Tongue (tissue), 2 donors: ENCODE results near the gene PRRX2. TPM values are rescaled to one million over a fixed set of nuclear protein-coding genes. Genes with fewer than 3 reads are reported as not detected.

Source experiments
- DNase-seq: peaks from one replicate; pipeline ENCODE4 v3.0.0-alpha.2; 2015
- total RNA-seq: library from RNA; depleted of rRNA; stranded (reverse); fragments of >200 nt; gene quantifications from one replicate; pipeline ENCODE4 v1.2.3, GENCODE V29; 2014

The PRRX2 gene
- total RNA-seq, 1 donor from 2014 or later = 6.9 TPM

DNA sequence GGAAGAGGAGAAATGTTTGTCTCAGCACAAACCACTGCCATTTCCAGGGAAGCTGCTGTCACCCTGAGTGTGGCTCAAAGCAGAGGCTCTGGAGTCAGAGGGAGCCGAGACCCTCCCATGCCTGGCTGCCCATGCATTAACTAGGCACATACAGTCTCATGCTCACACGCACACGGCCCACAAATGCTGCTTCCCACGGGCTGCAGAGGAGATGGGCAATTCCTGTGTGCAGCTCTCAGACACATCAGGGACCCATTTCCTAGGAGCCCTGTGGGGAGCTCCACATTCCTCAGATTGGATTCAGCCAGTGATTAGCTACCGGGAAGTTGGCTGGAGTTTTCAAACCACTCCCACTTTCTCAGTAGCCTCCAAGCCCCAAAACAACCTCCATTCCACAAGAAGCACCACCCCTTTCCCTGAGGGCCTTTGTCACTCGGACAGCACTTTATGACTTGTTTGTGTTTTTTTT lies 96.5 kb downstream of the PRRX2 start:
- peak; percentile 30 for DNase-seq

DNA sequence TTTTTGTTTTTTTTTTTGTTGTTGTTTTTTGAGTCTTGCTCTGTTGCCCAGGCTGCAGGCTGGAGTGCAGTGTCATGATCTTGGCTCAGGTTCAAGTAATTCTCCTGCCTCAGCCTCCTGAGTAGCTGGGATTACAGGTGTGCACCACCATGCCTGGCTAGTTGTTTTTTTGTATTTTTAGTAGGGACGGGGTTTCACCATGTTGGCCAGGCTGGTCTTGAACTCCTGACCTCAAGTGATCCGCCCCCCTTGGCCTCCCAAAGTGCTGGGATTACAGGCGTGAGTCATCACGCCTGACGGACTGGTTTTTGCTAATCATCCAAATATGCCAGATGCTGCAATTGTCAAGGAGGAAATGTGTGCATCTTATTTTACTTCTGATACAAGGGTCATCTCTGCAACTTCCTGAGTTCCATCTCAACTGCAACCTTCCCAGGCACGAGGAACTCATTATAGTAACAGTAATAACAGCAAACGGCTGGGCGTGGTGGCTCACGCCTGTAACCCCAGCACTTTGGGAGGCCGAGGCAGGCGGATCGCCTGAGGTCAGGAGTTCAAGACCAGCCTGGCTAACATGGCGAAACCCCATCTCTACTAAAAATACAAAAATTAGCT lies 97.0 kb downstream of the PRRX2 start:
- peak; percentile 32 for DNase-seq

DNA sequence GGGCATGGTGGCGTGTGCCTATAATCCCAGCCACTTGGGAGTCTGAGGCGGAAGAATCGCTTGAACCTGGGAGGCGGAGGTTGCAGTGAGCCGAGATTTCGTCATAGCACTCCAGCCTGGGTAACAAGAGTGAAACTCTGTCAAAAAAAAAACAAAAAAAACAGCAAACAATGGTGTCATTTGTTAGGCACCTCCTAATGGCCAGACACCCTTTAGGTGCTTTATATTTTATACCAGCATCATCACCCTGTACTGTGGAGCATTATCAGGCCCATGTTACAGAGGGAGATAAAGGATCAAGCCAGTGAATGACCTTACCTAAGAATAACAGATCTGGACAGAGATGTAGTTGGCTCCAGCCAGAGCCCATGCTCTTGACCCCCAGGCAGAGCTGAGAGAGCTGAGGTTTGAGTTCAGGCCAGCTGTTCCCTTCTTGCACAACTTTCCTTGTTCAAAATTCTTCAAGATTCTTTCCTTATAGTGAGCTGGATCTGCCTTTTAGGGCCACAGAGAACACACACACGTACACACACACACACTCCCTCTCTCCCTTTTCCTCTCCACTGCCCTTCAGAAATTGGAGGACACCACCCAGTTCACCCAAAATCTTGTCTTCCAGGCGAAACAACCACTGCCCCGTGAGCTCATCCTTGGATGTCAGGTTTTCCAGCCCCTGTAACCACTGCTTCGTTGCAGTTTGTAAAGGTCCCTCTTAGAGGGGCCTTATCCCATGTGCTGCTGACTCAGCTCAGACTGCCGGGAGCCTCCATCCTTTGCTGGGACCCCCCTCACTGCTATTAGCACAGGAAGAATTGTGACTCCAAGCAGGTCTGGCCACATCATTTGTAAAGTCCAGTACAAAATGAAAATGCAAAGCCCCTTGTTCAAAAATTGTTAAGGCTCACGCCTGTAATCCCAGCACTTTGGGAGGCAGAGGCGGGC lies 97.8 kb downstream of the PRRX2 start:
- peak; percentile 21 for DNase-seq

DNA sequence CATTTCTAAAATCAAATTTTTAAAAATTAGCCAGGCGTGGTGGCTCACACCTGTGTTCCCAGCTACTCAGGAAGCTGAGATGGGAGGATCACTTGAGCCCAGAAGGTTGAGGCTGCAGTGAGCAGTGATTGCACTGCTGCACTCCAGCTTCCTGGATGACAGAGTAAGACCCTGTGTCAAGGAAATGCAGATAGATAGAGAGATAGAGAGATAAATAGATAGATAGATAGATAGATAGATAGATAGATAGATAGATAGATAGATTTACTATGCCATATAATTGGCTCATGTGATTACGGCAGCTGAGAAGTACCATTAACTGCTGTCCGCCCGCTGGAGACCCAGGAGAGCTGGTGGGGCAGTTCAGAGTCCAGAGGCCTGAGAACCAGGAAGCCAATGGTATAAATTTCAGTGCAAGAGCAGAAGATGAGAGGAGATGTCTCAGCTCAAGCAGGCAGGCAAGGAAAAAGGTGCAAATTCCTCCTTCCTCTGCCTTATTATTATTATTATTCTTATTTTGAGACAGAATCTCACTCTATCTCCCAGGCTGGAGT lies 100.4 kb downstream of the PRRX2 start:
- DNase-seq = no peak

DNA sequence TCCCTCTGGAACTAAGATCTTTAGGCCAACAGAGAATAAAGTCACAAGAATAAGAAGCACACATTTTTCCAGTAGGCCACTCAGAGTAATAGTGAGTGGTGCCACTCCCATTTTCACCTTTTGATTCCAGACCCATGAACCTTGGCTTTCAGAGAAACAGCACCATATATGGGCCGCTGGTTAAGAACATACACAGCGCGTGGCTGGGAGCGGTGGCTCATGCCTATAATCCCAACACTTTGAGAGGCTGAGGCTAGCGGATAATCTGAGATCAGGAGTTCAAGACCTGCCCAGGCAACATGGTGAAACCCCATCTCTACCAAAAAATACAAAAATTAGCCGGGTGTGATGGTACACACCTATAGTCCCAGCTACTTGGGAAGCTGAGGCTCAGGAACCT lies 103.0 kb downstream of the PRRX2 start:
- DNase-seq = no peak

DNA sequence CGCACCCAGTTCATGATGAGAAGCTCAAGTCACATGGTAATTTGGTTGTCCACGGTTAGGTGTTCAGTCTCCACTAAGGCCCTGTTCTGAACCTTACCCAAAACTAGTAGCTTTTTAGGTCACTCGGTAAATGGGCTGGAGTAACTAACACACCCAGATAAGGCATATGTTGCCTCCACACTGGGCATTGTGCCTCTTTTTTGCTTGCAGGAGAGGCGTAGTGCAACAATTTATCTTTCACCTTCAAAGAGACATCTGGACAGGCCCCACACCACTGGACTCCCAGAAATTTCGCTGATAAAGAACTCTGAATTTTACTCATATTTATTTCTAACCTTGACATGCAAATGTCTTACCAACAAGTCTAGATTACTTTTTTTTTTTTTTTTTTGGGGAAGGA lies 104.2 kb downstream of the PRRX2 start:
- no peak for DNase-seq

DNA sequence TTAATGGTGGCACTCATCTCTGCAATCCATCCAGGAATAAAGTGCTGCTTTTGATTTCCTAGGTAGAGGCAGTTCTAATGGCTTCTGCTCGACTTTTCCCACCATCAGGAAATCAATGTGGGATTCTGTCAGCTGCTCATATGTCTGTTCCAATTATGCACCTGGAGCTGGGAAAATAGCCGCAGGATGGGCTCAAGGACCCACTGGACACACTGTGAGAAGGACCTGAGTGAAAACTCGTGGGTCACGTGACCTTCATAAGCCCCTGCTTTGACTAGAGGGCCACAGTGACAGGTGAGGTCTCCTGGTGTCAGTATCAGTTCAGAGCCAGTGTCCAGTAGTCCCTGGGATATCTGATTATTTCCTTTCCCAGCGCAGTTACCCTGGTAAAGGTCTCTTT lies 105.3 kb downstream of the PRRX2 start:
- DNase-seq = no peak

Other genes with a start within 250 kb of the PRRX2 start
- gene C9orf50, start 44.5 kb upstream of the PRRX2 start, total RNA-seq = not detected
- gene NTMT1, start 39.5 kb upstream of the PRRX2 start, total RNA-seq = 31.5 TPM
- 11.7 TPM for gene ASB6, start 23.5 kb upstream of the PRRX2 start, total RNA-seq
- gene PTGES, start 87.4 kb downstream of the PRRX2 start, total RNA-seq = 7.5 TPM
- gene TOR1B, start 137.5 kb downstream of the PRRX2 start, total RNA-seq = 24.4 TPM
- 26.3 TPM for gene TOR1A, start 158.5 kb downstream of the PRRX2 start, total RNA-seq
- 37.2 TPM for gene C9orf78, start 169.6 kb downstream of the PRRX2 start, total RNA-seq
- 11.8 TPM for gene USP20, start 169.8 kb downstream of the PRRX2 start, total RNA-seq